ENCODE data around the gene GLI3. TPM values are rescaled to one million over a fixed set of nuclear protein-coding genes. Genes with fewer than 3 reads are reported as not detected.

The GLI3 gene
- total and polyA plus RNA-seq, 10 of the 15 experiments (the other 5 are each of a cell fraction or from before 2014, with no cell fraction given): 0.01 TPM; not detected in 8

GRCh38 chr7:42233695-42234331 is 3.2 kb downstream of the GLI3 start:
- DNase-seq (ENCODE audit: low read depth, low spot score): no peak
- no TSS peak for BruUV-seq (replicated peaks)
- Histone ChIP-seq H3K27ac (ENCODE audit: control insufficient read depth, insufficient read depth) (no peak overlapping the region), H3K79me2 (ENCODE audit: control insufficient read depth, insufficient read depth, low read length) (no peaks in the 10 kb centered on the region), H3K9ac (ENCODE audit: control insufficient read depth, insufficient read depth, low read length) (no peak overlapping the region), H3K4me3 (no peak overlapping the region), H3K4me2 (ENCODE audit: control insufficient read depth, insufficient read depth) (no peak overlapping the region), H3K9me3 (replicated peaks; ENCODE audit: control insufficient read depth, insufficient read depth, low read length) (no peaks in the 10 kb centered on the region), H3K27me3 (replicated peaks in 1 of 2; ENCODE audit: control insufficient read depth in 2 of 2, insufficient read depth in 2 of 2, low read length in 1 of 2) (peaks cover 9 to 18% of the 10 kb centered on the region in 2 experiments), H4K20me1 (ENCODE audit: control insufficient read depth, insufficient read depth) (no peaks in the 10 kb centered on the region), H3K4me1 (ENCODE audit: control insufficient read depth, insufficient read depth, low read length) (no peaks in the 10 kb centered on the region; the same call in 1 of the 2 replicates), H2AFZ (ENCODE audit: control insufficient read depth, low read depth, low read length) (no peak overlapping the region), H3K36me3 (ENCODE audit: control insufficient read depth in 2 of 2, insufficient read depth in 2 of 2, low read length in 1 of 2) (no peaks in the 10 kb centered on the region)
- 0% methylated on average over 3 of the region's 3 CpGs for WGBS (ENCODE audit: insufficient coverage, insufficient replicate concordance, low lambda C conversion rate, missing lambda C conversion rate)
- TF ChIP-seq RELB (IDR thresholded peaks at IDR 0.05; ENCODE audit: low read depth) (no peak), ELK1 (IDR thresholded peaks at IDR 0.05; ENCODE audit: low read depth, low read length) (no peak), YY1 (IDR thresholded peaks at IDR 0.05; ENCODE audit: low read depth, low read length) (no peak), GATAD2B (conservative IDR thresholded peaks at IDR 0.05; ENCODE audit: low read depth) (no peak), PRDM15 (CRISPR knock-in tag; IDR thresholded peaks at IDR 0.05) (no peak), SIX5 (IDR thresholded peaks at IDR 0.05; ENCODE audit: low read depth, low read length, severe bottlenecking) (no peak), E2F4 (IDR thresholded peaks at IDR 0.05; ENCODE audit: low read depth, low read length) (no peak), POLR2AphosphoS2 (IDR thresholded peaks at IDR 0.05; ENCODE audit: low read depth, low read length) (no peak), NFYA (IDR thresholded peaks at IDR 0.05; ENCODE audit: borderline replicate concordance, low read depth, low read length) (no peak), NBN (IDR thresholded peaks at IDR 0.05) (no peak)
- RAD21 ChIA-PET (ENCODE audit: unreplicated experiment): no interaction called here
- POLR2A ChIA-PET: no interaction called here
- intact Hi-C loops (cut with micrococcal nuclease; ENCODE audit: unreplicated experiment) (no loop called here), in situ Hi-C loops (cut with MboI) (no loop called here)
- CTCF ChIA-PET: no interaction called here
- FAIRE-seq: no peak
- no peak for ATAC-seq
- SMC1A ChIA-PET (ENCODE audit: uncharacterized antibody, unreplicated experiment): interaction anchor here (1.7 kb wide), 1 partner anchor 9 kb away, joined by 4 read pairs; no protein-coding TSS in a partner anchor

Data from GM12878 (cell line).